ES-I3 (cell line): ENCODE measurements around the gene SSBP3.

Source experiments
- H3K36me3 ChIP-seq: 2 replicates; pipeline ENCODE4 v1.6.1; 2013; ENCODE audit warnings: mild to moderate bottlenecking, low read length, control low read depth, moderate library complexity; ENCODE audit not compliant: insufficient read depth
- H3K4me1 ChIP-seq: 2 replicates; pipeline ENCODE4 v1.6.1; 2013; ENCODE audit warnings: mild to moderate bottlenecking, control low read depth, low read length; ENCODE audit not compliant: insufficient read depth
- H3K9ac ChIP-seq: 2 replicates; pipeline ENCODE4 v1.6.1; 2013; ENCODE audit warnings: low read depth, mild to moderate bottlenecking, low read length, moderate library complexity
- H3K9me3 ChIP-seq: 2 replicates; pipeline ENCODE4 v1.6.1; 2013; ENCODE audit warnings: mild to moderate bottlenecking, low read length, moderate library complexity; ENCODE audit not compliant: control insufficient read depth, insufficient read depth

The SSBP3 gene

DNA sequence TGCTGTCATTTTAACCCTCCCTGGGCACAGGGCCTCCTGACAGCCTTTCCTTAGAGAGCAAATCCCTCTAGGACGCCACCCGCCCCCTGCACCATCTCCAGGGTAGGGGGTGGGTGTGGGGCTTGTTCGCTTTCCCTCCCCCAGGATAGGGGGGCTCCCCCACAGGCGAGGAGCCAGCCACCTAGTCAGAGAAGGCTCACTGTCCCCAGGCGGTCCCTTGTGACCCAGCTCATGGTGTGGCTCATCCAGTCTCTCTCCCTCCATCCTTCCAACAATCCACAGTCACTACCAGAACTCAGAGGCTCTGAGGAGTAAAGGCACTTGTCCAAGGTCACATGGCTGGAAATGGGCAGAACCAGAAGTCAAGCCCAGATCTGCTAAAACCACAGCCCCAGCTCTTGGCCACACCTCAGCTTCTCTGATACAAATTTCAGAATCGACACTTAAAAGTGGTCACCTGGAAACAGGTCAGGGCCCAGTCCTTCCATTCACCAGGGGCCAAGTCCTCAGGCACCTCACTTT lies 116.4 kb downstream of the SSBP3 start:
- Histone ChIP-seq H3K4me1 (peaks cover 47% of the 10 kb centered on the region), H3K9ac (no peak overlapping the region), H3K9me3 (no peaks in the 10 kb centered on the region), H3K36me3 (no peaks in the 10 kb centered on the region)

DNA sequence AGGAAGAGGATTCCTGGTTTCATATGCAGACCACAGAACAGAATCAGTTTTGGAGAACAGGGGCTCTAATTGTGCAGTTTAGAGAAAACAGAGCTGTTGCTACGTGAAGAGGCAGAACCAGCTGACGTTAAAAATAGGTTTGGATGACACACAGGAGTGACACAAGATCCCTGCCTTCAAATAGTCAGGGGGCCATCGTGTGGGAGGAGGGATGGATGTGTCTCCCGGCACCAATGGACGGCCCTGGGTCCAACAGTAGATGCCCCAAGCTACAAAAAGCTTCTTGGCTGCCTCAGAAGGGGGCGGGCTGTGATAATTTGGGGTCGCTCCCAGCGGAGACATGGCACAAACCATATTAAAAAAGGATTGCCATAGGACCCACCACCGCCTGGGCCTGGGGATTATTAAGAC lies 118.4 kb downstream of the SSBP3 start:
- H3K9ac ChIP-seq, result no peak overlapping the region
- no peaks in the 10 kb centered on the region for H3K36me3 ChIP-seq
- H3K4me1 ChIP-seq, result peaks cover 53% of the 10 kb centered on the region
- H3K9me3 ChIP-seq, result no peaks in the 10 kb centered on the region

DNA sequence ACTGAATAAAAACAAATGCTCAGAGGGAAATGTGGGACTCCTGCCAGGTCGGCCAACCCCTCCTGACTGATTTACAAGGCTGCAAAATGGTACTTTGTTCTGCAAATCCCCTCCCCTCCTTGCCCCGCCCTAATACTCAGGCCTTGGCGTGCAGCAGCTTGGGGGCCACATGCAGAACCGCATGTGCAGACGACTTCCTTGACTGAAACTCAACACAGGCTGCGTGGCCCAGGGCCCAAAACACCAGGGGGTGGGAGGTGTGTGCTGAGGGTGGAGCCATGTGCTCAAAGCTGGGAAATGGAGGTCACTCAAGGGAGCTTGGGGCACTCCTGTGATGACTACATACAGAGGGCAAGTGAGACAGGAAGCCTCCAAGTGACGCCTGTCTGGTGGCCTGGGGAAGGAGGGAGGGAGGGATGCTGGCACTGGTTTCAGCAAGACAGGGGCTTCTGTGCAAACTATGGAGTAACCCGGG lies 119.0 kb downstream of the SSBP3 start:
- Histone ChIP-seq H3K9ac (no peak overlapping the region), H3K9me3 (no peaks in the 10 kb centered on the region), H3K36me3 (no peaks in the 10 kb centered on the region), H3K4me1 (peaks cover 51% of the 10 kb centered on the region)

DNA sequence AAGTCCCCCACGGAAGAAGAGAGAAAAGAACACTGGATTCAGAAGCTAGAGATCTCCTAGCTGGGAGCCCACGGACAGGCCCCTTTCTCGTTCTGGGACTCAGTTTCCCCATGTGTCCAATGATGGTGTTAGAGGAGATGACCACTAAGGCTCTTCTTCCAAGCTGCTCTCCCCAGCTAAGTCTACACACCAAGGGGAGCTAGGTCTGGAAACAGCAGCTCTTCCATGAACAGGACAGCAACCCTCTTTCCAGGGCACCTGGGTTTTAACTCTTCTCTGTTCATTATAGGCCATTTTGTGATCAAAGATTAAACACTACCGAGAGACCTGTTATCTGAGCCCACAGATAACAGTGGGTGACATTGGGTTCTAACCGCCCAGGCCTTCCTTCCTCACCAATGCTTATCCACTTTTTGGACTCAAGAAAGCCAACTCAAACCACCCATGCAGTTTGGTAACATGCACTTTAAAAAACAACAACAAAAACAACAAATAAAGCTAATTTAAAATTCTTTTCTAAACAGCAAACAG lies 120.3 kb downstream of the SSBP3 start:
- no peak overlapping the region for H3K9ac ChIP-seq
- H3K36me3 ChIP-seq, result 0 out of 2 replicates have a peak, but pooled peaks cover 4% of the 10 kb centered on the region
- no peaks in the 10 kb centered on the region for H3K9me3 ChIP-seq
- H3K4me1 ChIP-seq, result peaks cover 48% of the 10 kb centered on the region

DNA sequence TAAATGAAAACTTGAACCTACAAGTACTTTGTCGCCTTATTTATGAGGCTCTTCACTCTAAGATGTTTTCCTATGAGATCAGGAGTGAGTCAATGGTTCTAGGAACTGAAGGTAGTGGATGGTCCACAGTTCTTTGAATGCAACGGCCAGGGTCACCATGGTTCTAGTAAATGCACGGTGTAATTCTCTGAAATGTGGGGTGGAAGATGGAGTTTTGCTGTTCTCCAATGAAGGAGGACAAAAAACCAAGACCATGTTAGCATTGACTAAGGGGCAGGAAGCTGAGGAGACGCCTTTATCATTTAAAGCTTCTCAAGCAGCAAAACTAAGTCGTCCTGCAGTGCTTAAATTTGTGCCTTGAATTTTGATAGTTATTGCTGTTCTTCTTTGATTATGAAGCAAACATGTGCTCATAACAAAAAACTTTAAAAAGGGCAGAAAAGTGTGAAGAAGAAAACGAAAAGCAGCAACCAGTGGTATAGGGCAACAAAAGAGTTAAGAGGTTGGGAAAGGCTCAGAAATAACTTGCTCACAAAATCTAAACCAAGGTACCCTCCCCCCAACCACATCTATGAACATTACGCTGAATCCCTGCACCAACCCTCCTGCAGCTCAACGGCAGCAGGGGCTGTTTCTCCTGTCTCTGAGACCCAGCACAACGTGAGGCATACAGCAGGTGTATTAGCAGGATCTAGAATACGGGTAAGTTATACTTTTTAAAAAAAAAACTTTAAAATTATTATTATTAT lies 121.2 kb downstream of the SSBP3 start:
- H3K9me3 ChIP-seq, result no peaks in the 10 kb centered on the region
- H3K36me3 ChIP-seq, result 0 out of 2 replicates have a peak, but pooled peaks cover 6% of the 10 kb centered on the region
- peaks cover 48% of the 10 kb centered on the region for H3K4me1 ChIP-seq
- H3K9ac ChIP-seq, result no peak overlapping the region

DNA sequence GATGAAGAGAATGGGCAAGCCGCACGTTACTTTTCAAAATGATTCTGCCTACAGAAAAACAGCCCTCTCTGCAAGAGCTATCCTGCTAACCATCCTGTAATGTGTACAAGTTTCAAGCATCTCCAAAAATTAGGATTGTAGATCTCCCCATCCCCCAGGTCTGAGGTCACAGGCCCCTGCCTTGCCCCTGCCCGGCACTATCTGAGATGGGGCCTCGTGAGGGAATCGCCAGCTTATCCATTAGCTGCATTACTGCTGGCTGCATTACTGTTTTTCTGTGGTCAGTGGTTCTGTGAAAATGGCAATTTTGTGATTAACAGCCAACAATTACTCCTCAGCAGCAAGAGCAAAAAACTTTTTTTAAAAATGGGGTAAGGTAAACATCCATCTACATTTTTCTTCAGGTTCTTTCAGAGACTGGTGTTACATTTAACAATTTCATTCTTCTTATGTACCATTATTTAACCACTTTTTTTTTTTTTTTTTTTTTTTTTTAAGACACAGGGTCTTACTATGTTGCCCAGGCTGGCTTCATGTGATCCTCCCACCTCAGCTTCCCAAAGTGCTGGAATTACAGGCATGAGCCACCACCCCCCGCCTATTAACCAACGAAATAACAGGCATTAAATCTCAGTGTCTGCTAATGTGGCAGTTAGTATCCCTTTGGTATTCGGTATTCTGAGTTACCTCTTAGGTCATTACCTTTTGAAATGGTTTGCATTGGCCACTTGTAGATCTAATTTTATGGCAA lies 122.4 kb downstream of the SSBP3 start:
- Histone ChIP-seq H3K9ac (no peak overlapping the region), H3K9me3 (no peaks in the 10 kb centered on the region), H3K36me3 (0 out of 2 replicates have a peak, but pooled peaks cover 6% of the 10 kb centered on the region), H3K4me1 (peaks cover 41% of the 10 kb centered on the region)

DNA sequence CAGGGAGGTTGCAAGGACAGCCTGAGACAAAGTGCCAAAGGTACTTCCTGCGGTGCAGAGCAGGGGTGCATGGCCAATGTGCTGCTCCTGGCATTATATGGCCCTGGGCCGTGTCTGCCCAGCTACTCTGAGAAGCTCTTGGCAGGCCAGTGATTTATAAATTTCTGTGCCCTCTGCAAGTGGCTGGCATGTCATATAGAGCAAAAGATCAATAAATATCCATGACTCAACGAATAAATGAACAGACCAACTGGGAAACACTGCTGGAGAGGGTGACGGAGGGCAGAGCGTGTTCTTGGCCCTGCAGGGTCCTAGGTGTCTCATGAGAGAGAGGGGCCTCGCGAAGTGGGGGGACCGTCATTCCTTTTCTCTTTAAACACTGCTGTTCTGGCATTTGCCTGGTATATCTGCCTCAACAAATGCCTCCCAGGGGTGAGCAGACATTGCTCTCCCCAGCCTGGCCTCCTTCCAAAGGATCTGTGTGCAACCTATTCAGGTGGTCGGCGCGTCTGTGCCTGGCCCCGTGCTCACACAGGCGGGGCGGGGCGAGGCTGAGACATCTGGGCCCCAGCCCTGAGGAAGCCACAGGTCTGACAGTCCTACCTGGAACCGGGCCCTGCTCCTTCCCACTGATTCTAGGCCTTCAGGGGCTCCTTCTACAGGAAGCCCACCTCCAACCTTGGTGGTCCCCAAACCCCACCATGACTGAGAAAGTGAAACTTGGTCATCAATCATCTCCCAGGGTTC lies 123.9 kb downstream of the SSBP3 start:
- Histone ChIP-seq H3K4me1 (peaks cover 32% of the 10 kb centered on the region), H3K36me3 (peaks cover 8% of the 10 kb centered on the region; the same call in 1 of the 2 replicates), H3K9ac (no peak overlapping the region), H3K9me3 (no peaks in the 10 kb centered on the region)

DNA sequence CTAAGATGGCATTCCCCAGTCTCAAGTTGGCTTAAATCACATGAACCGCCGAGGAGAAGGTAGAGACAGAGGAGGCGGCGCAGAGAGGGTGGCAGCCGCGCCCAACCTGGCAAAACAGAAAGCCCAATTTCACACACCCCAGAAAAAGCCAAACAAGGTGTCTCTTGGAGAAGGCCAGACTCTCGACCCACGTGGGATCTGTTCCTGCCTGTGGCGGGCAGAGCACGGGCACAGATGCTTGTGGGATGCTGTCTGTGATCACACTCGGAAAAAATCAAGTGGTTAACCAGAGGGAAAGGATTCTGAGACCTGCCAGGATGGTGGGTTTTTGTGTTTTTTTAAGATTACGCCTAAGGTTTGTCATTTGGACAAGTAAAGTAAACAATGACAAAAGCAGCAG lies 125.5 kb downstream of the SSBP3 start:
- Histone ChIP-seq H3K9me3 (no peaks in the 10 kb centered on the region), H3K4me1 (peaks cover 16% of the 10 kb centered on the region), H3K9ac (no peak overlapping the region), H3K36me3 (peaks cover 8% of the 10 kb centered on the region; the same call in 1 of the 2 replicates)

DNA sequence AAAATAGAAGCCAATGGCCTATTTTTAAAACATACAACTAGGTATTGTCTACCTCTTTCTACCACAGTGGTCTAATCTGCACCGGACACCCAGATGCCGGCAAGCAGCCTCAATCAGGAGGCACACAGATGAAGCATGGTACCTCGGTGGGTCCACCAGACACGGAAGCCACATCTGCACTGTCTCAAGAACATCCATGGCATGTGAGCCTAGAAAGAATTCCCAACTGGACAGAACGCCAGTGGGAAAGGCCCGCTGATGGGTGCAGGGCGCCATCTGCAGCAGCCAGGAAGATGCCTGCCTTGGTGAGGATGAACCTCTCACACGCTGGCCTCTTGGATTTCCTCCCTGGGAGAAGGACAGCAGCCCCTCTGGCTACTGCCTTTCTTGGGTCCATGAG lies 126.7 kb downstream of the SSBP3 start:
- Histone ChIP-seq H3K4me1 (peaks cover 7% of the 10 kb centered on the region), H3K36me3 (peaks cover 8% of the 10 kb centered on the region; the same call in 1 of the 2 replicates), H3K9me3 (no peaks in the 10 kb centered on the region), H3K9ac (no peak overlapping the region)

DNA sequence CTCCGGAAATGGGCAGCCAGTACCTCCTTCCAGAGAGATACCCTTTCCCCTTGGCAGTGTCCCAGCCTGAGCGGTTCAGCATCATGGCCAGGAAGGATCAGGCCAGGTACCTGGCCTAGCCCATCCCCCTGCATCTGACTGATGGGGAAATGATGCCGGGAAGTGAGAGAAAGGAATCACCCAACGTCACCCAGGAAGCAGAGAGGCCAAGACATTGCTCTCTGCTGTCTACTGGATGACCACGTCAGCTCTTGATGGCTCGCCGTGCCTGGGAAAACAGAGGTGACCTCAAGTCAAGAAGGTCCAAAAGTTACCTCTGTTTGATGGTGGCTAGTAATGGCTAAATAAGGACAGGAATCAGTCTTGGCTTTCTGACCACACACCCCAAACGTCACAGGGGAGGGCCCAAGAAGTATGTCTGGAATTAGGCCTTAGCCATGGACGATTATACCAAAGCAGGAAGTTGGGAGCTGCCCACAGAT lies 127.2 kb downstream of the SSBP3 start:
- Histone ChIP-seq H3K9ac (no peak overlapping the region), H3K9me3 (no peaks in the 10 kb centered on the region), H3K36me3 (peaks cover 8% of the 10 kb centered on the region; the same call in 1 of the 2 replicates), H3K4me1 (peaks cover 8% of the 10 kb centered on the region)

DNA sequence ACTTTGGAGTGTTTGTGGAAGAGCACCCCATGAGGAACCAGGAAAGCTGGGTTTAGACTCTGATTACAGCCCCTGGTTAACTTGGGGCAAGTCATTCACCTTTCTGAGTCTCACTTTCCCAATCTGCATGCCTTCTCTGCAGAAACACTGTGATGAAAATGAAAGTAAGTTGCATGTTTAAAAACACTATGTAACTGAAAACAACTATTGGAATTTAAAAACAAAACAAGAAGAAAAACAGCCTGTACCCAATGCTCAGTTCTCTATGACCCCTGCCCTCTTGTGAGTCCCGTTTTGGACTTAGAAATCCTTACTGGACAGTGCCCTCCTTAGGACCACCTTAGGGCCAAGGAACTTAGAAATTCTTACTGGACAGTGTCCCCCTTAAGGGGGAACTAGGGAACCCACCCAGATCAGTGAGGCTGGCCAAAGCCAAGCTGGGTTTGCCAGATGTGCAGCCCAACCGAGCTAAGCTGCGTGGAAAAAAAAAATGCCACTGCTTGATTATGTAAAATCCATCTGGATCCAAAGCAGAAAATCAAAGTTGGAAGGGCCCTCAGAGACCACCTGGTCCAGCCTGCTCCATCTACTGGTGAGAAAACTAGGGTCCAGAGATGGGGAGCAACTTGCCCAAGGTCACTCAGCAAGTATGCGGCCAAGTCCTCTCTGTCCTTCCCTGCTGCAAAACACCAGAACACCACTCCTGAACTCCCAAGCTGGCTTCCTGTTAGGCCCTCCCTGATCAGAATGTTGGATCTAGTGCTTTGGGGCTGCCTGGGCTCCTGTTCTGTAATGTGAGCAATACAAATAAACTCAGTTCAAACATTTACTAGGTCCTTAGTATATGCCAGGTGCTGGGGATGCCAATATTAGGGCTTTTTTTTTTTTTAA lies 128.5 kb downstream of the SSBP3 start:
- H3K9me3 ChIP-seq, result no peaks in the 10 kb centered on the region
- H3K4me1 ChIP-seq, result peaks cover 14% of the 10 kb centered on the region
- H3K9ac ChIP-seq, result no peak overlapping the region
- peaks cover 8% of the 10 kb centered on the region; the same call in 1 of the 2 replicates for H3K36me3 ChIP-seq

DNA sequence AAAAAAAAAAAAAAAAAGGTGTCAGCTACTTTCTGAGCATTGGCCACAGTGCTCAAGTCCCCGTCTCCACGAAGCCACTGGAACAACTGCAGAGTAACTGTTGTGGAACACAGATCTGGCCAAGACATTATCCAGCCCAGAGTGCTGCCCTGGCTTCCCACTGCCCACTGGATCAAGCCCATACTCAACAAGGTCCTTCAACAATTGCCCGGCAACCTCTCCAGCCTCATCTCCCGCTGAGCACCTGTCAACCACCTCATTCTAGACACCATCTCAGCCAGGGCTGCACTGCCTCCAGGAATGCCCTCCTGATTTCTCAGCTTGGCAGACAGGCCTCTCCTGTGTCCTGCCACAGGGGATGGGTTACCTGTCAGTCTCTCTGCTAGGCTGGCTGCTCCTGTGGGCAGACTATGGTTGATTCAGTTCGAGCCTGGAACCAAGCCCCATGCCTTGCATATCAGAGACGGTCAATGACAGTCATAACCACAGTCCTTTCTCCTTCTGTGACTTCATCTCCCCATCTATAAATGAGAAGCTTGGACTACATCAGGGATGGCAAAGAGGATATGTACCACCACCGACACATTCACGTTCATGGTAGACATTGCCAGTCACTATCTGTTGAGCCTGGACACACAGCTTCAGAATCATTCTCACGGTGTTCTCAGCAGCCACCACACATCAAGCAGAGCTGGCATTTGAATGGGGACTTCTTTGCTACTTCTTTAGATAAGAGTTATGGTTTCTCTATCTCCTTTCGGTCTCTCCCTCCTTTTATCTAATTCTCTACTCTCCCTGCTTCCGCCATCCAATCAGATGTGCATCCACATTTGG lies 129.4 kb downstream of the SSBP3 start:
- no peaks in the 10 kb centered on the region for H3K9me3 ChIP-seq
- peaks cover 20% of the 10 kb centered on the region for H3K4me1 ChIP-seq
- no peak overlapping the region for H3K9ac ChIP-seq
- peaks cover 8% of the 10 kb centered on the region; the same call in 1 of the 2 replicates for H3K36me3 ChIP-seq
